Stimulated activated CD4-positive, alpha-beta T cell treated with anti-CD3 and anti-CD28 coated beads, TNF-alpha, amount 100 ng/mL, for 24 hours (primary cell): ENCODE results near the gene JADE2.
"Not testable (repeated sequence)": the region's sequence is repeated elsewhere in the genome, so short reads cannot be mapped to it uniquely, and the experiment has no call there.

Experiments
- DNase-seq, 3 experiments: peaks; one replicate each; pipeline ENCODE4 v3.0.0-alpha.2; 2020; ENCODE audit warnings: low read depth in 3 of 3

The JADE2 gene

GRCh38 chr5:134524826-134525682 is at the start of gene JADE2:
JADE2 (plus strand) TSS chr5:134525670; CDS start chr5:134535858, 10,188 bp downstream.
- DNase-seq = peak; percentile 51 to 69 (median 57)

- no peak for DNase-seq
Measured at GRCh38 chr5:134477462-134478245, 47.8 kb upstream of the JADE2 start.

- no peak for DNase-seq
Measured at GRCh38 chr5:134479839-134480238, 45.6 kb upstream of the JADE2 start.

- DNase-seq = no peak
Measured at GRCh38 chr5:134489227-134489944, 36.1 kb upstream of the JADE2 start.

GRCh38 chr5:134490255-134490924 is 35.1 kb upstream of the JADE2 start:
- DNase-seq = no peak

GRCh38 chr5:134490925-134491271 is 34.6 kb upstream of the JADE2 start:
- DNase-seq = no peak

- no peak for DNase-seq
Measured at GRCh38 chr5:134491841-134492442, 33.5 kb upstream of the JADE2 start.

- DNase-seq = no peak
Measured at GRCh38 chr5:134492568-134492967, 32.9 kb upstream of the JADE2 start.

GRCh38 chr5:134493461-134494055 is 31.9 kb upstream of the JADE2 start:
- no peak for DNase-seq

- DNase-seq = no peak
Measured at GRCh38 chr5:134494780-134495179, 30.7 kb upstream of the JADE2 start.

- not testable (repeated sequence) for DNase-seq
Measured at GRCh38 chr5:134499905-134500304, 25.6 kb upstream of the JADE2 start.

GRCh38 chr5:134500699-134501430 is 24.6 kb upstream of the JADE2 start:
- no peak for DNase-seq

- DNase-seq = no peak
Measured at GRCh38 chr5:134502259-134502658, 23.2 kb upstream of the JADE2 start.

GRCh38 chr5:134503088-134503936 is 22.2 kb upstream of the JADE2 start:
- DNase-seq = peak; percentile 32 to 73 (median 34)

- DNase-seq = no peak
Measured at GRCh38 chr5:134503937-134504437, 21.5 kb upstream of the JADE2 start.

GRCh38 chr5:134504629-134505300 is 20.7 kb upstream of the JADE2 start:
- DNase-seq = no peak

GRCh38 chr5:134506054-134507039 is 19.1 kb upstream of the JADE2 start:
- DNase-seq = no peak
